GM18858 (cell line): ENCODE results near the gene SBSN.
"Not testable (repeated sequence)": the region's sequence is repeated elsewhere in the genome, so short reads cannot be mapped to it uniquely, and the experiment has no call there.

ENCODE experiments used
- ATAC-seq: cut with Tn5 transposase; IDR thresholded peaks from one replicate; pipeline ENCODE4 v1.9.1; 2021; ENCODE audit not compliant: unreplicated experiment

The SBSN gene

GRCh38 chr19:35474594-35474993 is 53.5 kb downstream of the SBSN start:
- not testable (repeated sequence) for ATAC-seq

GRCh38 chr19:35474104-35474503 is 54.0 kb downstream of the SBSN start:
- no peak for ATAC-seq
